Caco-2 (cell line): ENCODE data around the gene NEURL4. TPM values are rescaled to one million over a fixed set of nuclear protein-coding genes. Genes with fewer than 3 reads are reported as not detected.

ENCODE experiments used
- BruUV-seq: library from RNA; stranded (reverse); fragments of 400-500 nt; replicated peaks from 2 replicates; lab custom pipeline; 2021; lab: Mats Ljungman, UMichigan
- CTCF ChIA-PET: fragments of 300-600 bp; sonication (Branson Sonifier 250); formaldehyde crosslinking; loops from one replicate; lab custom pipeline; 2022; ENCODE audit warnings: antibody characterized with exemption; lab: Charles Lee
- POLR2A ChIA-PET: fragments of 300-600 bp; sonication (Branson Sonifier 250); formaldehyde crosslinking; loops from one replicate; lab custom pipeline; 2022; ENCODE audit warnings: antibody characterized with exemption; lab: Charles Lee
- DNase-seq, 2 experiments: peaks; one replicate each; pipeline versions ENCODE4 v3.0.0 to v3.0.0-alpha.2; 2020 to 2022
- H3K27me3 ChIP-seq: replicated peaks from 2 replicates; pipeline ENCODE4 v1.6.0; 2011; ENCODE audit warnings: low read length; ENCODE audit not compliant: control insufficient read depth, insufficient read depth
- H3K36me3 ChIP-seq: 2 replicates; pipeline ENCODE4 v1.5.1; 2011; ENCODE audit warnings: low read length; ENCODE audit not compliant: control insufficient read depth, insufficient read depth
- H3K4me1 ChIP-seq: fragments of 250-450 bp; sonication (Bioruptor Pico); 2 replicates; pipeline ENCODE4 v1.5.1; 2020; ENCODE audit warnings: mild to moderate bottlenecking
- H3K4me3 ChIP-seq: 2 replicates; pipeline ENCODE4 v1.5.1; 2011; ENCODE audit warnings: low read depth, mild to moderate bottlenecking, control low read depth, low read length
- H3K9me3 ChIP-seq: fragments of 250-450 bp; sonication (Bioruptor Pico); 2 replicates; pipeline ENCODE4 v1.5.1; 2020; ENCODE audit warnings: mild to moderate bottlenecking, moderate library complexity
- H3K27ac Mint-ChIP-seq: one replicate; pipeline ENCODE4 v1.8.0; 2022; ENCODE audit warnings: mixed read lengths; ENCODE audit not compliant: unreplicated experiment
- H3K27me3 Mint-ChIP-seq: one replicate; pipeline ENCODE4 v1.8.0; 2022; ENCODE audit warnings: mixed read lengths; ENCODE audit not compliant: insufficient read depth, unreplicated experiment
- H3K36me3 Mint-ChIP-seq: one replicate; pipeline ENCODE4 v1.8.0; 2022; ENCODE audit warnings: mild to moderate bottlenecking, mixed read lengths; ENCODE audit not compliant: insufficient read depth, unreplicated experiment
- H3K4me1 Mint-ChIP-seq: one replicate; pipeline ENCODE4 v1.8.0; 2022; ENCODE audit warnings: low read depth, mixed read lengths; ENCODE audit not compliant: unreplicated experiment
- H3K4me3 Mint-ChIP-seq: one replicate; pipeline ENCODE4 v1.8.0; 2022; ENCODE audit warnings: mild to moderate bottlenecking, moderate library complexity, mixed read lengths; ENCODE audit not compliant: unreplicated experiment
- H3K9me3 Mint-ChIP-seq: one replicate; pipeline ENCODE4 v1.8.0; 2022; ENCODE audit warnings: mixed read lengths; ENCODE audit not compliant: unreplicated experiment
- CTCF ChIP-seq, 2 experiments: fragments of 200-600 bp in 1 of 2; IDR thresholded peaks; 1 replicate in 1 of 2; 2 replicates in 1 of 2; pipeline versions ENCODE4 v1.5.1 to v1.8.0; 2011 to 2022; ENCODE audit warnings: antibody characterized with exemption in 1 of 2, control low read depth in 1 of 2, inconsistent platforms in 1 of 2, low read depth in 1 of 2, low read length in 1 of 2, mild to moderate bottlenecking in 1 of 2, moderate library complexity in 1 of 2; ENCODE audit not compliant: insufficient read depth in 1 of 2, severe bottlenecking in 1 of 2, unreplicated experiment in 1 of 2
- intact Hi-C: fragments of 100-400 bp; cut with micrococcal nuclease; formaldehyde crosslinking; loops from one replicate; pipeline ENCODE4 v1.10.0; 2022; ENCODE audit not compliant: unreplicated experiment
- total RNA-seq: library from RNA; stranded (reverse); gene quantifications from 2 replicates; pipeline ENCODE4 v1.2.3, GENCODE V29; 2022

Gene NEURL4
- total RNA-seq, 1 experiment from 2014 or later, result 31.1 TPM

- H3K27ac Mint-ChIP-seq, result no peak overlapping the region
- POLR2A ChIA-PET, result no interaction called here
Measured at GRCh38 chr17:7355573-7355972, 26.4 kb upstream of the NEURL4 start.

GRCh38 chr17:7355053-7355452, 25.9 kb upstream of the NEURL4 start, which contains the start of gene TMEM95:
Gene TMEM95 (plus strand): TSS chr17:7355156. CDS start chr17:7355205, 49 bp downstream.
- Mint-ChIP-seq H3K27me3 (no peaks in the 10 kb centered on the region), H3K9me3 (no peaks in the 10 kb centered on the region), H3K4me3 (no peak within 1 kb of the TSS), H3K4me1 (peaks cover 11% of the 10 kb centered on the region), H3K36me3 (no peaks in the 10 kb centered on the region), H3K27ac (no peak within 1 kb of the TSS)
- no peak within 1 kb of the TSS for H3K4me3 ChIP-seq
- no peaks in the 10 kb centered on the region for H3K9me3 ChIP-seq
- intact Hi-C loops, result loop anchor here (5.0 kb wide), 1 partner anchor 82 kb away; the partner anchor contains the start of genes FGF11 and TMEM102
- no peaks in the 10 kb centered on the region for H3K36me3 ChIP-seq
- no peak for DNase-seq
- no peak for TF ChIP-seq CTCF (IDR thresholded peaks at IDR 0.05; ENCODE audit: insufficient read depth in 1 of 2, low read depth in 1 of 2, low read length in 1 of 2, severe bottlenecking in 1 of 2, unreplicated experiment in 1 of 2)
- H3K4me1 ChIP-seq, result no peaks in the 10 kb centered on the region
- ChIA-PET CTCF (interaction anchor here (0.8 kb wide), 1 partner anchor 137 kb away, joined by 3 read pairs; no protein-coding TSS in a partner anchor), POLR2A (interaction anchor here (0.5 kb wide), 1 partner anchor 85 kb away, joined by 3 read pairs; no protein-coding TSS in a partner anchor)
- H3K27me3 ChIP-seq, result no peaks in the 10 kb centered on the region
- BruUV-seq, result no TSS peak

More at GRCh38 chr17:7355573-7355972, 26.4 kb upstream of the NEURL4 start:
- no peak for TF ChIP-seq CTCF (IDR thresholded peaks at IDR 0.05; ENCODE audit: insufficient read depth in 1 of 2, low read depth in 1 of 2, low read length in 1 of 2, severe bottlenecking in 1 of 2, unreplicated experiment in 1 of 2)
- Histone ChIP-seq H3K9me3 (no peaks in the 10 kb centered on the region), H3K4me1 (no peaks in the 10 kb centered on the region), H3K27me3 (no peaks in the 10 kb centered on the region), H3K36me3 (no peaks in the 10 kb centered on the region), H3K4me3 (no peak overlapping the region)
- BruUV-seq, result no TSS peak
- H3K4me1 Mint-ChIP-seq, result peaks cover 11% of the 10 kb centered on the region
- intact Hi-C loops, result loop anchor here (5.0 kb wide), 1 partner anchor 82 kb away; the partner anchor contains the start of genes FGF11 and TMEM102
- H3K4me3 Mint-ChIP-seq, result no peak overlapping the region
- no peak for DNase-seq
- CTCF ChIA-PET, result interaction anchor here (0.8 to 1.5 kb wide), 5 partner anchors 21 to 205 kb away, joined by 3 to 8 read pairs (median 7); partner anchors contain the start of gene TMEM102
- H3K27me3 Mint-ChIP-seq, result no peaks in the 10 kb centered on the region
- no peaks in the 10 kb centered on the region for H3K9me3 Mint-ChIP-seq
- no peaks in the 10 kb centered on the region for H3K36me3 Mint-ChIP-seq

DNA sequence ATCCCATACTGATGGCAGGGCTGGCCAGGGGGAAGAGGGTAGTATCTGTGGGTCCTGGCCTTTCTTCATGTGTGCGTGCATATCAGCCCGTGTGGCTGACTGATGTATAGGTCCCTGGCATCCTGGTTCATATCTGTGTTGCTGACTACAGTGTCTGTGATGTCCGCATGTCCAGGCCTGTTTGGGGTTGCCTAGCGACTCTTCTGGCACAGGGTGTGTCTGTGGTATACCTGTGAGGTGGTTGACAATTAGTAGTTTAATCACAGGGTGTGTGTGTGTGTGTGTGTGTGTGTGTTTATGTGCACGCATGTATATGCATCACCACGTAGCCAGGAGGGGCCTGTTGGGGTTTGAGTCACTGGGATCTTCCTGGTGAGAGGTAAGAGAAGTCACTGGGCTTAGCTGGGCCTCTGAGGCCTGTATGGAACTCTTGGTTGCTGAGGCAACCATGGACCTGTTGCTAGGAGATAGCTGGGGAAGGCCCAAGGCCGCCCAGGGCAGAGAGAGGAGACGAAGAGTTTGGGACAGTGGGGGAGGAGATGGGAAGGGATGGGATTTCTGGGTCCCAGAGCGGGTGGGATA, 25.2 kb upstream of the NEURL4 start:
- Histone ChIP-seq H3K4me3 (no peak overlapping the region), H3K4me1 (peaks cover 3% of the 10 kb centered on the region; the same call in 1 of the 2 replicates), H3K36me3 (no peaks in the 10 kb centered on the region), H3K9me3 (no peaks in the 10 kb centered on the region), H3K27me3 (no peaks in the 10 kb centered on the region)
- TF ChIP-seq CTCF (IDR thresholded peaks at IDR 0.05; ENCODE audit: insufficient read depth in 1 of 2, low read depth in 1 of 2, low read length in 1 of 2, severe bottlenecking in 1 of 2, unreplicated experiment in 1 of 2), result no peak
- intact Hi-C loops, result loop anchor here (5.0 kb wide), 1 partner anchor 123 kb away; the partner anchor contains the start of gene ZBTB4
- DNase-seq, result no peak
- peaks cover 11% of the 10 kb centered on the region for H3K4me1 Mint-ChIP-seq
- no peaks in the 10 kb centered on the region for H3K9me3 Mint-ChIP-seq
- H3K36me3 Mint-ChIP-seq, result no peaks in the 10 kb centered on the region
- no TSS peak for BruUV-seq
- ChIA-PET POLR2A (no interaction called here), CTCF (interaction anchor here (0.6 kb wide), 1 partner anchor 73 kb away, joined by 8 read pairs; the partner anchor contains the start of gene SLC2A4)
- no peak overlapping the region for H3K4me3 Mint-ChIP-seq
- no peak overlapping the region for H3K27ac Mint-ChIP-seq
- no peaks in the 10 kb centered on the region for H3K27me3 Mint-ChIP-seq
